HG03103 (cell line): ENCODE measurements around the gene KRTAP4-12.
"Not testable (repeated sequence)": the region's sequence is repeated elsewhere in the genome, so short reads cannot be mapped to it uniquely, and the experiment has no call there.

Experiments used
- ATAC-seq: cut with Tn5 transposase; IDR thresholded peaks from one replicate; pipeline ENCODE4 v1.9.1; 2021; ENCODE audit warnings: low read depth; ENCODE audit not compliant: unreplicated experiment

KRTAP4-12 gene

GRCh38 chr17:41098481-41098880, 25.5 kb downstream of the KRTAP4-12 start:
- ATAC-seq, result no peak

DNA sequence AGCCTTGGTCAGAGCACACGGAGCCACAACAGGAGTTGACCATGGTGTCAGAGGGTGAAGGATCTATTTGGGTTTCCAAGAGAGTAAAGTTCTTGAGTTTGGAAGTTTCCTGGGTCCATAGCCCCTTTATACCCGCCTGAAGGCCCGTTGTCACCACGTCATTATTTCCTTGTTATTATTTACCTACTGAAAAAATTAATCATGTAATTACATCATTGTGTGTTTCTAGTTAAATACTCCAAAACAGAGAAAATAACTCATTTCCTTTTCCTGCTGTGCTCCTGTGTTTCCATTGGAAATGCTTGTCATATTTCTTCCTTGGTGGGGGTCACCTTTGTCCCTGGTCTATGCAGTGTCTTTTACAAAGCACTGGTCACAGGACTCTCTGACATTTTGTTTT, 25.9 kb downstream of the KRTAP4-12 start, which contains the start of gene KRTAP4-8:
Gene KRTAP4-8, minus strand, starts transcription at position 101 of the 400 bp plus-strand sequence. Its CDS starts 58 bp downstream, at position 43.
- ATAC-seq, result no peak

GRCh38 chr17:41096055-41096454, 27.9 kb downstream of the KRTAP4-12 start:
- ATAC-seq, result no peak

DNA sequence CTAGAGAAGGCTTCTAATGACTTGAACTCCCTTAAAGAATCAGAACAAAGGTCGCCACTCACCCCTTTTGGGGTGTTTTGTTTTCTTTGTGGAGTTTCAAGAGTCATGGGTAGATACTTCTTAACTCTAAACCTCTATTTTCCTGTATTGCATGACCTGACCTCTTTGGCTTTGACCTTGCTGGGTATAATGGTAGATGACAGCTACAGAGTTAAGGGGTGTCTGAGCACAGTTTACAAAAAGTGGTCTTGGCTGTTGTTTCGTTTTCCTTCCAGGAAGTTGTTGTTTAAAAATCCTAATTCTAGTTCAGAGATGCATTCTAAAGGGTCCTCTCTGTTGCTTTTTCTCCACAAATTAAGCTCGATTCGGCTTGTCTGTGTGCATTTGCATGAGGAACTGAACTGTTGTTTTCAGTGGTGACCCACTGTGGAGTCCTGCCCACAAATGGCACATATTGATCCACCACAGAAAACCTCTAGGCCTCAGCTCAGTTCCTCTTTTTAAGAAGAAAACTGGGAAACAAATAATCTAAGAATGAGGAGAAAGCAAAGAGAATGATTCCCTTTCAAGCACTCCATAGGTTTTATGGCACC, 35.1 kb downstream of the KRTAP4-12 start:
- ATAC-seq, result not testable (repeated sequence)

- ATAC-seq, result not testable (repeated sequence)
Measured at GRCh38 chr17:41084100-41084856, 39.7 kb downstream of the KRTAP4-12 start, which contains the start of gene KRTAP4-7. KRTAP4-7 (plus strand) TSS chr17:41084150; CDS start chr17:41084207, 57 bp downstream.

- ATAC-seq, result not testable (repeated sequence)
Measured at GRCh38 chr17:41083427-41083826, 40.6 kb downstream of the KRTAP4-12 start.

GRCh38 chr17:41082626-41083025, 41.4 kb downstream of the KRTAP4-12 start:
- ATAC-seq, result no peak

DNA sequence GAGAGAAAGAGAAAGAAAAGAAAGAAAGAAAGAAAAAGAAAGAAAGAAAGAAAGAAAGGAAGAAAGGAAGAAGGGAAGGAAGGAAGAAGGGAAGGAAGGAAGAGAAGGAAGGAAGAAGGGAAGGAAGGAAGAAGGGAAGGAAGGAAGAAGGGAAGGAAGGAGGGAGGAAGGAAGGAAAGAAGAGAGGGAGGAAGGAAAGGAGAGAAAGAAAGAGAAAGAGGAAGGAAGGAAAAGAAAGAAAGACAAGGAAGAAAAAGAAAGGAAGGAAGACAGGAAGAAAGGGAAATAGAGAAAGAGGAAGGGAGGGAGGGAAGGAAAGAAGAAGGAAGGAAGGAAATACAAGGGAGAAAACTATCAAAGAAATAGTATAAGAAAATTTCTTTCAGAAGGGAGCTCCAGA, 47.2 kb downstream of the KRTAP4-12 start:
- ATAC-seq, result no peak

GRCh38 chr17:41073676-41074075, 50.3 kb downstream of the KRTAP4-12 start:
- no peak for ATAC-seq
